ENCODE results near the gene RTKN2. TPM values are rescaled to one million over a fixed set of nuclear protein-coding genes. Genes with fewer than 3 reads are reported as not detected.

RTKN2 gene
- total and polyA plus RNA-seq, 9 of the 15 experiments (the other 6 are each of a cell fraction or from before 2014, with no cell fraction given) = 0.03 to 0.11 (median 0.05) TPM; not detected in 2

DNA sequence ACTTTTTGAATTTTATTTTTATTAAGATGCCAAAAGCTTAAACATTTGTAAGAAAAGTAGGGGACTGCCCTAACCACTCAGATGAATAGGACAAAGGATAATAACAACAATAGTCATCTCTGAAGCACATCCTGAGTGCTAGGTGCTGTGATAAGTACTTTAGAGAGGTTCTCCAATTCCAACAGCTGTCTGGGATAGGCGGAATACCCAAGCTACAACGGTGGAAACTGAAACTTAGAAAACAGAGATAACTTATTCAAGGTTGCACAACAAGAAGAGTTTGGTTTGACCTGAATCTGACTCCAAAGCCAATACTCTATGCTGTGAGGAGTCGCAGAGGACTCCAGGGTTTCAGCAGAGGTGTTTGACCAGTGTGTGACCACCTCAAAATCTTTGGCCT is 2.0 kb downstream of the RTKN2 start:
- H3K36me3 ChIP-seq (ENCODE audit: control insufficient read depth, insufficient read depth, low read length) = no peaks in the 10 kb centered on the region
- peaks cover 4 to 13% of the 10 kb centered on the region in 2 experiments for H3K27me3 ChIP-seq (ENCODE audit: control insufficient read depth in 2 of 2, insufficient read depth in 2 of 2, low read length in 2 of 2)
- POLR2A ChIA-PET = no interaction called here
- no peak overlapping the region for H2AFZ ChIP-seq (ENCODE audit: low read depth, low read length)
- FAIRE-seq (no peak), DNase-seq (ENCODE audit: extremely low read depth in 1 of 4, low spot score in 3 of 4) (no peak), ATAC-seq (no peak)
- no peak overlapping the region for H3K4me3 ChIP-seq
- H4K20me1 ChIP-seq (replicated peaks; ENCODE audit: control insufficient read depth, insufficient read depth, low read length) = no peaks in the 10 kb centered on the region
- in situ Hi-C loops (cut with MboI) (no loop called here), intact Hi-C loops (cut with micrococcal nuclease) (no loop called here)
- H3K9me1 ChIP-seq (ENCODE audit: control insufficient read depth, insufficient read depth, low read length) = no peaks in the 10 kb centered on the region
- no TSS peak for BruUV-seq (replicated peaks)
- H3K4me2 ChIP-seq (ENCODE audit: insufficient read depth, low read length) = no peak overlapping the region
- no peaks in the 10 kb centered on the region for H3K79me2 ChIP-seq (ENCODE audit: control insufficient read depth, insufficient read depth, low read length)
- H3K4me1 ChIP-seq (replicated peaks in 1 of 2; ENCODE audit: control insufficient read depth in 2 of 2, insufficient read depth in 2 of 2, low read length in 2 of 2) = peaks cover 0 to 10% of the 10 kb centered on the region in 2 experiments; a peak in 3 of 5 replicates
- no peak for TF ChIP-seq NR2C1 (IDR thresholded peaks at IDR 0.05)
- TF ChIP-seq NR2C1 (tag; IDR thresholded peaks at IDR 0.05) = no peak
- TF ChIP-seq PHF20 (IDR thresholded peaks at IDR 0.05; ENCODE audit: partially characterized antibody) = no peak
- TF ChIP-seq NFYB (IDR thresholded peaks at IDR 0.05; ENCODE audit: extremely low read depth, insufficient read length) = no peak
- TF ChIP-seq SMARCA5 (IDR thresholded peaks at IDR 0.05) = no peak
- TF ChIP-seq RBM34 (IDR thresholded peaks at IDR 0.05; ENCODE audit: borderline replicate concordance, insufficient read depth, low read length) = no peak
- TF ChIP-seq ZFP36 (IDR thresholded peaks at IDR 0.05; ENCODE audit: low read depth, low read length, partially characterized antibody) = no peak
- TF ChIP-seq, protein P1, sequence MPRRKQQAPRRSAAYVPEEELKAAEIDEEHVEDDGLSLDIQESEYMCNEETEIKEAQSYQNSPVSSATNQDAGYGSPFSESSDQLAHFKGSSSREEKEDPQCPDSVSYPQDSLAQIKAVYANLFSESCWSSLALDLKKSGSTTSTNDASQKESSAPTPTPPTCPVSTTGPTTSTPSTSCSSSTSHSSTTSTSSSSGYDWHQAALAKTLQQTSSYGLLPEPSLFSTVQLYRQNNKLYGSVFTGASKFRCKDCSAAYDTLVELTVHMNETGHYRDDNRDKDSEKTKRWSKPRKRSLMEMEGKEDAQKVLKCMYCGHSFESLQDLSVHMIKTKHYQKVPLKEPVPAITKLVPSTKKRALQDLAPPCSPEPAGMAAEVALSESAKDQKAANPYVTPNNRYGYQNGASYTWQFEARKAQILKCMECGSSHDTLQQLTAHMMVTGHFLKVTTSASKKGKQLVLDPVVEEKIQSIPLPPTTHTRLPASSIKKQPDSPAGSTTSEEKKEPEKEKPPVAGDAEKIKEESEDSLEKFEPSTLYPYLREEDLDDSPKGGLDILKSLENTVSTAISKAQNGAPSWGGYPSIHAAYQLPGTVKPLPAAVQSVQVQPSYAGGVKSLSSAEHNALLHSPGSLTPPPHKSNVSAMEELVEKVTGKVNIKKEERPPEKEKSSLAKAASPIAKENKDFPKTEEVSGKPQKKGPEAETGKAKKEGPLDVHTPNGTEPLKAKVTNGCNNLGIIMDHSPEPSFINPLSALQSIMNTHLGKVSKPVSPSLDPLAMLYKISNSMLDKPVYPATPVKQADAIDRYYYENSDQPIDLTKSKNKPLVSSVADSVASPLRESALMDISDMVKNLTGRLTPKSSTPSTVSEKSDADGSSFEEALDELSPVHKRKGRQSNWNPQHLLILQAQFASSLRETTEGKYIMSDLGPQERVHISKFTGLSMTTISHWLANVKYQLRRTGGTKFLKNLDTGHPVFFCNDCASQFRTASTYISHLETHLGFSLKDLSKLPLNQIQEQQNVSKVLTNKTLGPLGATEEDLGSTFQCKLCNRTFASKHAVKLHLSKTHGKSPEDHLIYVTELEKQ (CRISPR knock-in tag; IDR thresholded peaks at IDR 0.05) = no peak
- no peak for TF ChIP-seq GTF2A2 (tag; IDR thresholded peaks at IDR 0.05)
- TF ChIP-seq ZNF274 (IDR thresholded peaks at IDR 0.05; ENCODE audit: borderline replicate concordance, low read depth, low read length) = no peak
- TF ChIP-seq, protein P2, sequence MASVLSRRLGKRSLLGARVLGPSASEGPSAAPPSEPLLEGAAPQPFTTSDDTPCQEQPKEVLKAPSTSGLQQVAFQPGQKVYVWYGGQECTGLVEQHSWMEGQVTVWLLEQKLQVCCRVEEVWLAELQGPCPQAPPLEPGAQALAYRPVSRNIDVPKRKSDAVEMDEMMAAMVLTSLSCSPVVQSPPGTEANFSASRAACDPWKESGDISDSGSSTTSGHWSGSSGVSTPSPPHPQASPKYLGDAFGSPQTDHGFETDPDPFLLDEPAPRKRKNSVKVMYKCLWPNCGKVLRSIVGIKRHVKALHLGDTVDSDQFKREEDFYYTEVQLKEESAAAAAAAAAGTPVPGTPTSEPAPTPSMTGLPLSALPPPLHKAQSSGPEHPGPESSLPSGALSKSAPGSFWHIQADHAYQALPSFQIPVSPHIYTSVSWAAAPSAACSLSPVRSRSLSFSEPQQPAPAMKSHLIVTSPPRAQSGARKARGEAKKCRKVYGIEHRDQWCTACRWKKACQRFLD (CRISPR knock-in tag; IDR thresholded peaks at IDR 0.05) = no peak
- no peak for TF ChIP-seq CBX2 (IDR thresholded peaks at IDR 0.05; ENCODE audit: insufficient read depth, low read length, poor library complexity, severe bottlenecking)
- no peak for TF ChIP-seq GTF2F1 (IDR thresholded peaks at IDR 0.05; ENCODE audit: low read depth, low read length)
- TF ChIP-seq NFE2L1 (tag; IDR thresholded peaks at IDR 0.05; ENCODE audit: borderline replicate concordance, low read depth) = no peak
- no peak for TF ChIP-seq KDM5B (IDR thresholded peaks at IDR 0.05; ENCODE audit: insufficient replicate concordance, low read depth, low read length)
- WGBS (ENCODE audit: insufficient coverage, low coverage, missing lambda C conversion rate) = 0% methylated on average over 3 of the region's 3 CpGs
- H3K27ac ChIP-seq (ENCODE audit: extremely low read depth, low read depth, low read length) = no peak overlapping the region
- no peaks in the 10 kb centered on the region for H3K9me3 ChIP-seq (replicated peaks; ENCODE audit: control insufficient read depth, insufficient read depth, low read depth, low read length)
- no peak overlapping the region for H3K9ac ChIP-seq (ENCODE audit: insufficient read depth in 1 of 2, low read depth in 2 of 2, low read length in 2 of 2)
- CTCF ChIA-PET (ENCODE audit: low intra/inter-chr PET ratio) = no interaction called here

Measured in K562 (cell line).